ENCODE measurements around the gene FSTL3. TPM values are rescaled to one million over a fixed set of nuclear protein-coding genes. Genes with fewer than 3 reads are reported as not detected.
A peak's percentile ranks its signal among the peaks of the same experiment; 100 is the strongest.

FSTL3 gene
- total RNA-seq, 5 donors from 2014 or later (not counting 1 experiment from before 2014, with no cell fraction given): 2.0 to 5.3 (median 4.1) TPM

- DNase-seq: peak in 23 of 35 experiments; percentile 30 to 94 (median 88)
- WGBS (ENCODE audit: insufficient coverage): 28% methylated on average over 37 of the region's 54 CpGs
- POLR2A ChIA-PET: interaction anchor here in 1 of 2 donors (0.5 to 1.0 kb wide), 2 partner anchors 21 to 594 kb away, joined by 7 to 8 read pairs; partner anchors contain the start of gene FAM174C
- H3K9me3 ChIP-seq: no peaks in the 10 kb centered on the region
- peaks cover 5 to 27% of the 10 kb centered on the region in 2 experiments for H3K4me1 ChIP-seq (ENCODE audit: control insufficient read depth in 1 of 2, extremely low read depth in 1 of 2, insufficient read depth in 2 of 2, low read length in 2 of 2)
- H3K27ac ChIP-seq (ENCODE audit: low read length): peak overlapping the region; percentile 76
- Mint-ChIP-seq H3K4me1 (peaks cover 4 to 7% (median 7%) of the 10 kb centered on the region in 3 donors), H3K36me3 (no peaks in the 10 kb centered on the region), H3K27me3 (peaks cover 0 to 5% of the 10 kb centered on the region in 2 donors), H3K4me3 (peak overlapping the region; percentile 70 to 90 (median 89)), H3K9me3 (no peaks in the 10 kb centered on the region), H3K27ac (peak overlapping the region; percentile 97 to 100)
- no peaks in the 10 kb centered on the region for H3K36me3 ChIP-seq (ENCODE audit: control insufficient read depth in 2 of 2, extremely low read depth in 1 of 2, insufficient read depth in 1 of 2, low read length in 1 of 2)
- CTCF ChIA-PET: interaction anchor here in 1 of 2 donors (0.6 kb wide), 1 partner anchor 146 kb away, joined by 3 read pairs; the partner anchor contains the start of gene AZU1
- peak overlapping the region in 1 of 2 donors; percentile 59 for H3K4me3 ChIP-seq (ENCODE audit: control insufficient read depth in 1 of 2, extremely low read depth in 1 of 2, low read length in 1 of 2)
- no peak for ATAC-seq (replicated peaks in 1 of 4)
- H3K27me3 ChIP-seq (replicated peaks in 1 of 2; ENCODE audit: control insufficient read depth in 2 of 2, extremely low read depth in 1 of 2, insufficient read depth in 2 of 2, low read length in 1 of 2): peaks cover 0 to 20% of the 10 kb centered on the region in 2 experiments
These were observed 5.1 kb downstream of the FSTL3 start for GRCh38 chr19:681029-682019.

- H3K4me1 Mint-ChIP-seq: peaks cover 4 to 7% (median 7%) of the 10 kb centered on the region in 3 donors
- H3K27me3 Mint-ChIP-seq: peaks cover 0 to 3% of the 10 kb centered on the region in 2 donors
- DNase-seq (no peak), ATAC-seq (replicated peaks in 1 of 4) (no peak)
- peaks cover 5 to 23% of the 10 kb centered on the region in 2 experiments for H3K4me1 ChIP-seq (ENCODE audit: control insufficient read depth in 1 of 2, extremely low read depth in 1 of 2, insufficient read depth in 2 of 2, low read length in 2 of 2)
- ChIA-PET CTCF (no interaction called here), POLR2A (interaction anchor here in 1 of 2 donors (0.7 kb wide), 1 partner anchor 76 kb away, joined by 8 read pairs; no protein-coding TSS in a partner anchor)
- H3K27ac ChIP-seq (ENCODE audit: low read length): no peak overlapping the region
- H3K36me3 ChIP-seq (ENCODE audit: control insufficient read depth in 2 of 2, extremely low read depth in 1 of 2, insufficient read depth in 1 of 2, low read length in 1 of 2): no peaks in the 10 kb centered on the region
- H3K4me3 ChIP-seq (ENCODE audit: control insufficient read depth in 1 of 2, extremely low read depth in 1 of 2, low read length in 1 of 2): no peak overlapping the region
- no peaks in the 10 kb centered on the region for H3K9me3 Mint-ChIP-seq
- H3K4me3 Mint-ChIP-seq: no peak overlapping the region
- peaks cover 0 to 6% of the 10 kb centered on the region in 2 experiments for H3K27me3 ChIP-seq (replicated peaks in 1 of 2; ENCODE audit: control insufficient read depth in 2 of 2, extremely low read depth in 1 of 2, insufficient read depth in 2 of 2, low read length in 1 of 2)
- 95% methylated on average over 16 of the region's 25 CpGs for WGBS (ENCODE audit: insufficient coverage)
- no peaks in the 10 kb centered on the region for H3K9me3 ChIP-seq
- H3K36me3 Mint-ChIP-seq: no peaks in the 10 kb centered on the region
- H3K27ac Mint-ChIP-seq: no peak overlapping the region
These were observed 6.6 kb downstream of the FSTL3 start for GRCh38 chr19:682678-683320.

GRCh38 chr19:685454-685931, 9.3 kb downstream of the FSTL3 start:
- H3K27me3 Mint-ChIP-seq: no peaks in the 10 kb centered on the region
- H3K4me1 ChIP-seq (ENCODE audit: control insufficient read depth in 1 of 2, extremely low read depth in 1 of 2, insufficient read depth in 2 of 2, low read length in 2 of 2): peaks cover 0 to 13% of the 10 kb centered on the region in 2 experiments
- POLR2A ChIA-PET: no interaction called here
- no peak overlapping the region for H3K4me3 Mint-ChIP-seq
- H3K36me3 Mint-ChIP-seq: no peaks in the 10 kb centered on the region
- DNase-seq (no peak), ATAC-seq (replicated peaks in 1 of 4) (no peak)
- no peak overlapping the region for H3K27ac Mint-ChIP-seq
- H3K36me3 ChIP-seq (ENCODE audit: control insufficient read depth in 2 of 2, extremely low read depth in 1 of 2, insufficient read depth in 1 of 2, low read length in 1 of 2): no peaks in the 10 kb centered on the region
- H3K4me3 ChIP-seq (ENCODE audit: control insufficient read depth in 1 of 2, extremely low read depth in 1 of 2, low read length in 1 of 2): no peak overlapping the region
- H3K27ac ChIP-seq (ENCODE audit: low read length): no peak overlapping the region
- peaks cover 0 to 2% (median 0%) of the 10 kb centered on the region in 3 donors for H3K4me1 Mint-ChIP-seq
- H3K9me3 Mint-ChIP-seq: no peaks in the 10 kb centered on the region
- no peaks in the 10 kb centered on the region for H3K9me3 ChIP-seq
- whole genome bisulfite sequencing (ENCODE audit: insufficient coverage): 93% methylated on average over 26 of the region's 31 CpGs
- CTCF ChIA-PET: no interaction called here
- peaks cover 0 to 2% of the 10 kb centered on the region in 2 experiments for H3K27me3 ChIP-seq (replicated peaks in 1 of 2; ENCODE audit: control insufficient read depth in 2 of 2, extremely low read depth in 1 of 2, insufficient read depth in 2 of 2, low read length in 1 of 2)

- POLR2A ChIA-PET: no interaction called here
- Mint-ChIP-seq H3K9me3 (no peaks in the 10 kb centered on the region), H3K36me3 (no peaks in the 10 kb centered on the region), H3K27me3 (no peaks in the 10 kb centered on the region), H3K4me1 (no peaks in the 10 kb centered on the region), H3K27ac (no peak overlapping the region), H3K4me3 (no peak overlapping the region)
- 79% methylated on average over 16 of the region's 17 CpGs for WGBS (ENCODE audit: insufficient coverage)
- H3K36me3 ChIP-seq (ENCODE audit: control insufficient read depth in 2 of 2, extremely low read depth in 1 of 2, insufficient read depth in 1 of 2, low read length in 1 of 2): no peaks in the 10 kb centered on the region
- no peak for DNase-seq
- CTCF ChIA-PET: no interaction called here
- H3K4me3 ChIP-seq (ENCODE audit: control insufficient read depth in 1 of 2, extremely low read depth in 1 of 2, low read length in 1 of 2): no peak overlapping the region
- H3K9me3 ChIP-seq: no peaks in the 10 kb centered on the region
- no peak overlapping the region for H3K27ac ChIP-seq (ENCODE audit: low read length)
- no peak for ATAC-seq (replicated peaks in 1 of 4)
- H3K4me1 ChIP-seq (ENCODE audit: control insufficient read depth in 1 of 2, extremely low read depth in 1 of 2, insufficient read depth in 2 of 2, low read length in 2 of 2): peaks cover 0 to under 1% of the 10 kb centered on the region in 2 experiments
- peaks cover 0 to 2% of the 10 kb centered on the region in 2 experiments for H3K27me3 ChIP-seq (replicated peaks in 1 of 2; ENCODE audit: control insufficient read depth in 2 of 2, extremely low read depth in 1 of 2, insufficient read depth in 2 of 2, low read length in 1 of 2)
These were observed 10.6 kb downstream of the FSTL3 start for GRCh38 chr19:686589-687297.

GRCh38 chr19:687569-688166, 11.5 kb downstream of the FSTL3 start:
- no peak for ATAC-seq (replicated peaks in 1 of 4)
- no peak for DNase-seq
- Mint-ChIP-seq H3K27ac (no peak overlapping the region), H3K36me3 (no peaks in the 10 kb centered on the region), H3K4me1 (no peaks in the 10 kb centered on the region), H3K4me3 (no peak overlapping the region), H3K27me3 (no peaks in the 10 kb centered on the region), H3K9me3 (no peaks in the 10 kb centered on the region)
- H3K4me3 ChIP-seq (ENCODE audit: control insufficient read depth in 1 of 2, extremely low read depth in 1 of 2, low read length in 1 of 2): no peak overlapping the region
- peaks cover 0 to 2% of the 10 kb centered on the region in 2 experiments for H3K27me3 ChIP-seq (replicated peaks in 1 of 2; ENCODE audit: control insufficient read depth in 2 of 2, extremely low read depth in 1 of 2, insufficient read depth in 2 of 2, low read length in 1 of 2)
- no peak overlapping the region for H3K27ac ChIP-seq (ENCODE audit: low read length)
- H3K9me3 ChIP-seq: no peaks in the 10 kb centered on the region
- no peaks in the 10 kb centered on the region for H3K4me1 ChIP-seq (ENCODE audit: control insufficient read depth in 1 of 2, extremely low read depth in 1 of 2, insufficient read depth in 2 of 2, low read length in 2 of 2)
- no peaks in the 10 kb centered on the region for H3K36me3 ChIP-seq (ENCODE audit: control insufficient read depth in 2 of 2, extremely low read depth in 1 of 2, insufficient read depth in 1 of 2, low read length in 1 of 2)
- WGBS (ENCODE audit: insufficient coverage): 93% methylated on average over 10 of the region's 11 CpGs
- ChIA-PET CTCF (interaction anchor here in 1 of 2 donors (0.6 kb wide), 1 partner anchor 45 kb away, joined by 3 read pairs; no protein-coding TSS in a partner anchor), POLR2A (no interaction called here)

All from T-cell (primary cell).